Sigmoid colon (tissue), 3 donors: Measurements from ENCODE around the gene ZNF30.

Experiments used
- CTCF ChIP-seq, 4 experiments: fragments of 450-650 bp in 3 of 4; fragments of 200-600 bp in 1 of 4; IDR thresholded peaks; one replicate each; pipeline ENCODE4 v1.5.1; 2016 to 2019; ENCODE audit warnings: antibody characterized with exemption in 4 of 4, mild to moderate bottlenecking in 3 of 4, moderate library complexity in 2 of 4
- POLR2A ChIP-seq, 2 donors: fragments of 450-650 bp; IDR thresholded peaks; one replicate each; pipeline ENCODE4 v1.6.1; 2016; ENCODE audit warnings: antibody characterized with exemption in 2 of 2, mild to moderate bottlenecking in 2 of 2, moderate library complexity in 2 of 2

DNA sequence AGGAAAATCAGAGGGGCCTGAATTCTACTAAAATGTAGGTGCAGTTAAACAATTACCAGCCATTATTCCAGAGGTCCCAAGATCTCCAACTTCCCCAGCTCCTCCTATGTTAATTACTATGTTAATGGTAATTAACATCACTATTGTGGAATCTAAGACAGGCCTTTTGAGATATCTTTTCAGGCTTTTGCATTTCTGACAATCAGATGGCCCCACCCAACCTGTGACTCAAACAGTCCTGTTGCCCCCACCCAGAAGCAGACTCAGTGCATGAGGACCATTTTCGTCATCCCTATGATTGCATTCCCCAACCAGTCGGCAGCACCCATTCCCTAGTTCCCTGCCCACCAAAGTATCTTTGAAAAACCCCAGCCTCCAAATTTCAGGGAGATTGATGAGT lies 8.5 kb upstream of the ZNF30 start:
- TF ChIP-seq CTCF (IDR thresholded peaks at IDR 0.05) (no peak), POLR2A (IDR thresholded peaks at IDR 0.05) (no peak)
